HL-60 (cell line): ENCODE measurements around the gene UBXN7.

Experiments used
- DNase-seq, 2 experiments: peaks; one replicate each; pipeline ENCODE4 v3.0.0-alpha.2; 2010 to 2020; ENCODE audit warnings: low read depth in 1 of 2, low spot score in 1 of 2
- H3K27ac ChIP-seq: fragments of 250-450 bp; sonication (Bioruptor Pico); replicated peaks from 2 replicates; pipeline ENCODE4 v1.5.1; 2020; ENCODE audit warnings: mild to moderate bottlenecking, moderate library complexity
- H3K27me3 ChIP-seq: fragments of 250-450 bp; sonication (Bioruptor Pico); 2 replicates; pipeline ENCODE4 v1.5.1; 2021; ENCODE audit warnings: mild to moderate bottlenecking, moderate library complexity; ENCODE audit not compliant: insufficient read depth, poor library complexity, severe bottlenecking
- H3K4me3 ChIP-seq: replicated peaks from 2 replicates; pipeline ENCODE4 v1.5.1; 2011; ENCODE audit warnings: mild to moderate bottlenecking, control low read depth, low read length; ENCODE audit not compliant: insufficient read depth
- CTCF ChIP-seq: IDR thresholded peaks from one replicate; pipeline ENCODE4 v1.5.1; 2011; ENCODE audit warnings: low read length, control low read depth, inconsistent platforms; ENCODE audit not compliant: insufficient read depth
- GABPA ChIP-seq: IDR thresholded peaks from 2 replicates; pipeline ENCODE4 v1.6.1; 2012; ENCODE audit warnings: low read depth
- POLR2AphosphoS5 ChIP-seq: IDR thresholded peaks from 2 replicates; pipeline ENCODE4 v1.6.1; 2012; ENCODE audit warnings: low read depth
- REST ChIP-seq: IDR thresholded peaks from 2 replicates; pipeline ENCODE4 v1.6.1; 2012; ENCODE audit warnings: low read depth; ENCODE audit not compliant: insufficient replicate concordance
- SPI1 ChIP-seq: IDR thresholded peaks from 2 replicates; pipeline ENCODE4 v1.6.1; 2012; ENCODE audit warnings: low read depth, mild to moderate bottlenecking, borderline replicate concordance

The UBXN7 gene

GRCh38 chr3:196399485-196399945 lies 32.7 kb downstream of the UBXN7 start:
- TF ChIP-seq REST, result no peak
- no peak for TF ChIP-seq SPI1
- no peak for TF ChIP-seq GABPA
- TF ChIP-seq CTCF, result no peak
- no peak for TF ChIP-seq POLR2AphosphoS5
- no peak overlapping the region for H3K4me3 ChIP-seq
- H3K27ac ChIP-seq, result no peak overlapping the region
- DNase-seq, result no peak
- no peaks in the 10 kb centered on the region for H3K27me3 ChIP-seq

GRCh38 chr3:196398782-196399181 lies 33.4 kb downstream of the UBXN7 start:
- TF ChIP-seq GABPA (no peak), SPI1 (no peak), POLR2AphosphoS5 (no peak), REST (no peak), CTCF (no peak)

GRCh38 chr3:196397941-196398340 lies 34.3 kb downstream of the UBXN7 start:
- no peak overlapping the region for H3K4me3 ChIP-seq
- DNase-seq, result no peak
- no peak overlapping the region for H3K27ac ChIP-seq
- H3K27me3 ChIP-seq, result no peaks in the 10 kb centered on the region
- TF ChIP-seq SPI1 (no peak), POLR2AphosphoS5 (no peak), CTCF (no peak), GABPA (no peak), REST (no peak)

More at GRCh38 chr3:196398782-196399181, 33.4 kb downstream of the UBXN7 start:
- no peak overlapping the region for H3K4me3 ChIP-seq
- H3K27me3 ChIP-seq, result no peaks in the 10 kb centered on the region
- no peak for DNase-seq
- H3K27ac ChIP-seq, result no peak overlapping the region
